Measurements from ENCODE around the gene SOCS6.

The SOCS6 gene

GRCh38 chr18:70289351-70290312 is 787 bp downstream of the SOCS6 start:
- DNase-seq = no peak

- DNase-seq = no peak
Measured at GRCh38 chr18:70290482-70291294, 1.8 kb downstream of the SOCS6 start.

- no peak for DNase-seq
Measured at GRCh38 chr18:70291295-70291574, 2.4 kb downstream of the SOCS6 start.

- DNase-seq = no peak
Measured at GRCh38 chr18:70292628-70293027, 3.8 kb downstream of the SOCS6 start.

GRCh38 chr18:70293166-70293565 is 4.3 kb downstream of the SOCS6 start:
- no peak for DNase-seq

GRCh38 chr18:70294471-70295191 is 5.8 kb downstream of the SOCS6 start:
- no peak for DNase-seq

GRCh38 chr18:70295192-70296188 is 6.6 kb downstream of the SOCS6 start:
- no peak for DNase-seq

- DNase-seq = no peak
Measured at GRCh38 chr18:70296289-70296688, 7.4 kb downstream of the SOCS6 start.

- DNase-seq = no peak
Measured at GRCh38 chr18:70296781-70297180, 7.9 kb downstream of the SOCS6 start.

GRCh38 chr18:70299393-70299792 is 10.5 kb downstream of the SOCS6 start:
- DNase-seq = no peak

- DNase-seq = no peak
Measured at GRCh38 chr18:70301667-70302066, 12.8 kb downstream of the SOCS6 start.

- no peak for DNase-seq
Measured at GRCh38 chr18:70308555-70309294, 19.9 kb downstream of the SOCS6 start.

- no peak for DNase-seq
Measured at GRCh38 chr18:70310560-70311320, 21.9 kb downstream of the SOCS6 start.

- DNase-seq = no peak
Measured at GRCh38 chr18:70311726-70312125, 22.9 kb downstream of the SOCS6 start.

- no peak for DNase-seq
Measured at GRCh38 chr18:70313640-70314039, 24.8 kb downstream of the SOCS6 start.

GRCh38 chr18:70314151-70314782 is 25.4 kb downstream of the SOCS6 start:
- DNase-seq = no peak

- no peak for DNase-seq
Measured at GRCh38 chr18:70319187-70319586, 30.3 kb downstream of the SOCS6 start.

- no peak for DNase-seq
Measured at GRCh38 chr18:70321616-70322015, 32.8 kb downstream of the SOCS6 start.

- no peak for DNase-seq
Measured at GRCh38 chr18:70322385-70322784, 33.5 kb downstream of the SOCS6 start.

- no peak for DNase-seq
Measured at GRCh38 chr18:70322928-70323327, 34.1 kb downstream of the SOCS6 start.
